Motor neuron (in vitro differentiated cells): ENCODE data around the gene ARHGAP21. TPM values are rescaled to one million over a fixed set of nuclear protein-coding genes. Genes with fewer than 3 reads are reported as not detected.
"Not testable (repeated sequence)": the region's sequence is repeated elsewhere in the genome, so short reads cannot be mapped to it uniquely, and the experiment has no call there.

Experiments
- ATAC-seq, 8 experiments: fragments of 200-7000 bp; cut with Tn5 transposase; replicated peaks in 6 of 8; 2 replicates each; pipeline ENCODE4 v1.8.0; 2021; ENCODE audit warnings: mild to moderate bottlenecking in 8 of 8, moderate library complexity in 8 of 8
- H3K27ac ChIP-seq, 2 donors: fragments of 250-450 bp; sonication (Bioruptor Pico); 2 replicates each; pipeline ENCODE4 v1.9.0; 2021; ENCODE audit warnings: antibody characterized with exemption in 2 of 2, mild to moderate bottlenecking in 2 of 2, moderate library complexity in 1 of 2
- H3K4me1 ChIP-seq, 2 donors: fragments of 250-450 bp; sonication (Bioruptor Pico); replicated peaks in 1 of 2; 2 replicates each; pipeline ENCODE4 v1.6.1; 2021; ENCODE audit warnings: antibody characterized with exemption in 2 of 2, mild to moderate bottlenecking in 2 of 2, moderate library complexity in 1 of 2
- H3K4me3 ChIP-seq, 5 donors: fragments of 250-450 bp; sonication (Bioruptor Pico); 2 replicates each; pipeline ENCODE4 v1.9.0; 2021; ENCODE audit warnings: antibody characterized with exemption in 5 of 5, mild to moderate bottlenecking in 5 of 5, moderate library complexity in 4 of 5
- WGBS, 10 experiments: fragments of 450-650 bp; shearing (Covaris generic); methylation state at CpG; one replicate each; pipeline ENCODE4 v1.0.0; 2022; 5-methylcytosine and 5-hydroxymethylcytosine counted together
- in situ Hi-C, 9 experiments: fragments of 400-800 bp; cut with MboI; loops; one replicate each; pipeline ENCODE4 v1.15.0; 2021; ENCODE audit warnings: low sequenced_read_pairs in 9 of 9, low pct_unique_long_range_greater_than_20kb in 2 of 9; ENCODE audit not compliant: unreplicated experiment in 9 of 9
- total RNA-seq, 8 experiments: library from RNA; unstranded; fragments of 300-600 nt; gene quantifications; 2 replicates each; pipeline versions ENCODE4 v1.2.3 to v1.2.4, GENCODE V29; 2022

The ARHGAP21 gene
- 10 to 100 TPM; 73.0 to 94.1 (median 83.2) TPM for total RNA-seq

GRCh38 chr10:24723788-24724380 is at the start of gene ARHGAP21:
TSS of gene ARHGAP21 (minus strand) at chr10:24723887. CDS start at chr10:24721899, 1,988 bp downstream.
- WGBS, 10 experiments: 0% methylated on average over 1 of the region's 46 CpGs; no CpG with 5 or more reads in 9 of the 10 experiments
- Histone ChIP-seq H3K27ac (peak within 1 kb of the TSS; percentile 97), H3K4me1 (peaks cover 5 to 12% of the 10 kb centered on the region in 2 donors), H3K4me3 (peak within 1 kb of the TSS; percentile 86 to 96 (median 93))
- peak; percentile 17 to 38 (median 26) for ATAC-seq
- in situ Hi-C loops: no loop called here

GRCh38 chr10:24771943-24772694 is 48.4 kb upstream of the ARHGAP21 start:
- Histone ChIP-seq H3K27ac (no peak overlapping the region), H3K4me3 (no peak overlapping the region), H3K4me1 (no peaks in the 10 kb centered on the region)
- peak in 1 of 8 experiments; percentile 79 for ATAC-seq
- WGBS, 10 experiments: 13 to 100% (median 65%) methylated on average over 1 of the region's 1 CpG; no CpG with 5 or more reads in 4 of the 10 experiments
- in situ Hi-C loops: no loop called here

GRCh38 chr10:24764991-24765390 is 41.3 kb upstream of the ARHGAP21 start:
- ATAC-seq, H3K4me3 ChIP-seq, in situ Hi-C loops, H3K4me1 ChIP-seq, H3K27ac ChIP-seq: not testable (repeated sequence)
- 0 to 80% (median 17%) methylated on average over 1 of the region's 1 CpG; no CpG with 5 or more reads in 3 of the 10 experiments for WGBS, 10 experiments

GRCh38 chr10:24762966-24763623 is 39.4 kb upstream of the ARHGAP21 start:
- peak in 4 of 8 experiments; percentile 31 to 83 (median 48) for ATAC-seq
- in situ Hi-C loops: no loop called here
- WGBS, 10 experiments: 8 to 100% (median 67%) methylated on average over 1 to 2 of the region's 2 CpGs; no CpG with 5 or more reads in 1 of the 10 experiments
- Histone ChIP-seq H3K27ac (no peak overlapping the region), H3K4me3 (no peak overlapping the region), H3K4me1 (peaks cover 0 to 3% of the 10 kb centered on the region in 2 donors)

- Histone ChIP-seq H3K4me3 (no peak overlapping the region), H3K27ac (no peak overlapping the region), H3K4me1 (peaks cover 0 to 3% of the 10 kb centered on the region in 2 donors)
- 33 to 86% (median 64%) methylated on average over 3 to 8 of the region's 8 CpGs for WGBS, 10 experiments
- in situ Hi-C loops: no loop called here
- no peak for ATAC-seq
Observed at GRCh38 chr10:24762161-24762924, 38.7 kb upstream of the ARHGAP21 start.

- WGBS, 10 experiments: 17 to 80% (median 57%) methylated on average over 1 to 2 of the region's 2 CpGs; no CpG with 5 or more reads in 3 of the 10 experiments
- Histone ChIP-seq H3K4me1 (peaks cover 0 to 3% of the 10 kb centered on the region in 2 donors), H3K4me3 (no peak overlapping the region), H3K27ac (no peak overlapping the region)
- peak in 5 of 8 experiments; percentile 53 to 88 (median 75) for ATAC-seq
- in situ Hi-C loops: no loop called here
Observed at GRCh38 chr10:24759672-24760071, 36.0 kb upstream of the ARHGAP21 start.

- 56 to 100% (median 88%) methylated on average over 1 to 3 of the region's 3 CpGs; no CpG with 5 or more reads in 1 of the 10 experiments for WGBS, 10 experiments
- H3K27ac ChIP-seq, H3K4me3 ChIP-seq, ATAC-seq, in situ Hi-C loops, H3K4me1 ChIP-seq: not testable (repeated sequence)
Observed at GRCh38 chr10:24758254-24758653, 34.6 kb upstream of the ARHGAP21 start.

GRCh38 chr10:24756283-24756682 is 32.6 kb upstream of the ARHGAP21 start:
- Histone ChIP-seq H3K27ac (no peak overlapping the region), H3K4me1 (peaks cover 0 to 3% of the 10 kb centered on the region in 2 donors), H3K4me3 (no peak overlapping the region)
- WGBS, 10 experiments: 80 to 100% (median 100%) methylated on average over 1 of the region's 1 CpG; no CpG with 5 or more reads in 6 of the 10 experiments
- ATAC-seq: no peak
- in situ Hi-C loops: no loop called here

- ATAC-seq: peak in 3 of 8 experiments; percentile 52 to 87 (median 74)
- in situ Hi-C loops: no loop called here
- Histone ChIP-seq H3K4me1 (no peaks in the 10 kb centered on the region), H3K4me3 (no peak overlapping the region), H3K27ac (no peak overlapping the region)
- WGBS, 10 experiments: 0 to 100% (median 86%) methylated on average over 1 of the region's 1 CpG
Observed at GRCh38 chr10:24751716-24752115, 28.0 kb upstream of the ARHGAP21 start.

- ATAC-seq: no peak
- in situ Hi-C loops: no loop called here
- WGBS, 10 experiments: 88 to 100% (median 92%) methylated on average over 2 of the region's 2 CpGs
- Histone ChIP-seq H3K4me3 (no peak overlapping the region), H3K27ac (no peak overlapping the region), H3K4me1 (no peaks in the 10 kb centered on the region)
Observed at GRCh38 chr10:24750695-24751094, 27.0 kb upstream of the ARHGAP21 start.

GRCh38 chr10:24748214-24748613 is 24.5 kb upstream of the ARHGAP21 start:
- in situ Hi-C loops: loop anchor here in 1 of 9 experiments (25.0 kb wide), 1 partner anchor 239 kb away; no protein-coding TSS in a partner anchor
- Histone ChIP-seq H3K4me1 (no peaks in the 10 kb centered on the region), H3K4me3 (no peak overlapping the region), H3K27ac (no peak overlapping the region)
- 20 to 96% (median 86%) methylated on average over 1 to 4 of the region's 4 CpGs for WGBS, 10 experiments
- ATAC-seq: no peak

GRCh38 chr10:24744946-24745345 is 21.3 kb upstream of the ARHGAP21 start:
- Histone ChIP-seq H3K4me1 (no peaks in the 10 kb centered on the region), H3K4me3 (no peak overlapping the region), H3K27ac (no peak overlapping the region)
- 0 to 100% (median 69%) methylated on average over 1 to 3 of the region's 3 CpGs for WGBS, 10 experiments
- in situ Hi-C loops: loop anchor here in 1 of 9 experiments (25.0 kb wide), 1 partner anchor 242 kb away; no protein-coding TSS in a partner anchor
- peak in 1 of 8 experiments; percentile 71 for ATAC-seq
